ENCODE results near the gene MGAT5.
A peak's percentile ranks its signal among the peaks of the same experiment; 100 is the strongest.

The MGAT5 gene

GRCh38 chr2:134231965-134232340, 21.9 kb upstream of the MGAT5 start:
- DNase-seq (ENCODE audit: low read depth) = no peak

- DNase-seq (ENCODE audit: low read depth) = no peak
Measured at GRCh38 chr2:134232461-134232860, 21.4 kb upstream of the MGAT5 start.

GRCh38 chr2:134232868-134233727, 20.8 kb upstream of the MGAT5 start:
- no peak for DNase-seq (ENCODE audit: low read depth)

- DNase-seq (ENCODE audit: low read depth) = no peak
Measured at GRCh38 chr2:134233728-134234136, 20.1 kb upstream of the MGAT5 start.

- no peak for DNase-seq (ENCODE audit: low read depth)
Measured at GRCh38 chr2:134234535-134234934, 19.3 kb upstream of the MGAT5 start.

GRCh38 chr2:134235510-134236144, 18.2 kb upstream of the MGAT5 start:
- no peak for DNase-seq (ENCODE audit: low read depth)

GRCh38 chr2:134238371-134238770, 15.5 kb upstream of the MGAT5 start:
- no peak for DNase-seq (ENCODE audit: low read depth)

- DNase-seq (ENCODE audit: low read depth) = no peak
Measured at GRCh38 chr2:134240061-134240460, 13.8 kb upstream of the MGAT5 start.

- no peak for DNase-seq (ENCODE audit: low read depth)
Measured at GRCh38 chr2:134241911-134242310, 12.0 kb upstream of the MGAT5 start.

GRCh38 chr2:134243244-134243643, 10.6 kb upstream of the MGAT5 start:
- no peak for DNase-seq (ENCODE audit: low read depth)

GRCh38 chr2:134244086-134244485, 9.8 kb upstream of the MGAT5 start:
- no peak for DNase-seq (ENCODE audit: low read depth)

GRCh38 chr2:134244587-134244986, 9.3 kb upstream of the MGAT5 start:
- no peak for DNase-seq (ENCODE audit: low read depth)

GRCh38 chr2:134245340-134245984, 8.4 kb upstream of the MGAT5 start:
- DNase-seq (ENCODE audit: low read depth) = peak; percentile 48

GRCh38 chr2:134246154-134246874, 7.6 kb upstream of the MGAT5 start:
- no peak for DNase-seq (ENCODE audit: low read depth)

- no peak for DNase-seq (ENCODE audit: low read depth)
Measured at GRCh38 chr2:134247679-134248078, 6.2 kb upstream of the MGAT5 start.

GRCh38 chr2:134248913-134249312, 5.0 kb upstream of the MGAT5 start:
- no peak for DNase-seq (ENCODE audit: low read depth)

- no peak for DNase-seq (ENCODE audit: low read depth)
Measured at GRCh38 chr2:134249755-134250154, 4.1 kb upstream of the MGAT5 start.

- DNase-seq (ENCODE audit: low read depth) = no peak
Measured at GRCh38 chr2:134250840-134251461, 2.9 kb upstream of the MGAT5 start.

- DNase-seq (ENCODE audit: low read depth) = no peak
Measured at GRCh38 chr2:134252092-134252750, 1.7 kb upstream of the MGAT5 start.

- no peak for DNase-seq (ENCODE audit: low read depth)
Measured at GRCh38 chr2:134253117-134253704, 661 bp upstream of the MGAT5 start.

GRCh38 chr2:134254824-134255223, 952 bp downstream of the MGAT5 start:
- no peak for DNase-seq (ENCODE audit: low read depth)

Data from T-helper 22 cell (primary cell).